ENCODE results near the gene EIF5B. TPM values are rescaled to one million over a fixed set of nuclear protein-coding genes. Genes with fewer than 3 reads are reported as not detected.
"Not testable (repeated sequence)": the region's sequence is repeated elsewhere in the genome, so short reads cannot be mapped to it uniquely, and the experiment has no call there.

The EIF5B gene, protein sequence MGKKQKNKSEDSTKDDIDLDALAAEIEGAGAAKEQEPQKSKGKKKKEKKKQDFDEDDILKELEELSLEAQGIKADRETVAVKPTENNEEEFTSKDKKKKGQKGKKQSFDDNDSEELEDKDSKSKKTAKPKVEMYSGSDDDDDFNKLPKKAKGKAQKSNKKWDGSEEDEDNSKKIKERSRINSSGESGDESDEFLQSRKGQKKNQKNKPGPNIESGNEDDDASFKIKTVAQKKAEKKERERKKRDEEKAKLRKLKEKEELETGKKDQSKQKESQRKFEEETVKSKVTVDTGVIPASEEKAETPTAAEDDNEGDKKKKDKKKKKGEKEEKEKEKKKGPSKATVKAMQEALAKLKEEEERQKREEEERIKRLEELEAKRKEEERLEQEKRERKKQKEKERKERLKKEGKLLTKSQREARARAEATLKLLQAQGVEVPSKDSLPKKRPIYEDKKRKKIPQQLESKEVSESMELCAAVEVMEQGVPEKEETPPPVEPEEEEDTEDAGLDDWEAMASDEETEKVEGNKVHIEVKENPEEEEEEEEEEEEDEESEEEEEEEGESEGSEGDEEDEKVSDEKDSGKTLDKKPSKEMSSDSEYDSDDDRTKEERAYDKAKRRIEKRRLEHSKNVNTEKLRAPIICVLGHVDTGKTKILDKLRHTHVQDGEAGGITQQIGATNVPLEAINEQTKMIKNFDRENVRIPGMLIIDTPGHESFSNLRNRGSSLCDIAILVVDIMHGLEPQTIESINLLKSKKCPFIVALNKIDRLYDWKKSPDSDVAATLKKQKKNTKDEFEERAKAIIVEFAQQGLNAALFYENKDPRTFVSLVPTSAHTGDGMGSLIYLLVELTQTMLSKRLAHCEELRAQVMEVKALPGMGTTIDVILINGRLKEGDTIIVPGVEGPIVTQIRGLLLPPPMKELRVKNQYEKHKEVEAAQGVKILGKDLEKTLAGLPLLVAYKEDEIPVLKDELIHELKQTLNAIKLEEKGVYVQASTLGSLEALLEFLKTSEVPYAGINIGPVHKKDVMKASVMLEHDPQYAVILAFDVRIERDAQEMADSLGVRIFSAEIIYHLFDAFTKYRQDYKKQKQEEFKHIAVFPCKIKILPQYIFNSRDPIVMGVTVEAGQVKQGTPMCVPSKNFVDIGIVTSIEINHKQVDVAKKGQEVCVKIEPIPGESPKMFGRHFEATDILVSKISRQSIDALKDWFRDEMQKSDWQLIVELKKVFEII
- total RNA-seq: 10 to 100 TPM; 44.3 to 49.0 TPM

DNA sequence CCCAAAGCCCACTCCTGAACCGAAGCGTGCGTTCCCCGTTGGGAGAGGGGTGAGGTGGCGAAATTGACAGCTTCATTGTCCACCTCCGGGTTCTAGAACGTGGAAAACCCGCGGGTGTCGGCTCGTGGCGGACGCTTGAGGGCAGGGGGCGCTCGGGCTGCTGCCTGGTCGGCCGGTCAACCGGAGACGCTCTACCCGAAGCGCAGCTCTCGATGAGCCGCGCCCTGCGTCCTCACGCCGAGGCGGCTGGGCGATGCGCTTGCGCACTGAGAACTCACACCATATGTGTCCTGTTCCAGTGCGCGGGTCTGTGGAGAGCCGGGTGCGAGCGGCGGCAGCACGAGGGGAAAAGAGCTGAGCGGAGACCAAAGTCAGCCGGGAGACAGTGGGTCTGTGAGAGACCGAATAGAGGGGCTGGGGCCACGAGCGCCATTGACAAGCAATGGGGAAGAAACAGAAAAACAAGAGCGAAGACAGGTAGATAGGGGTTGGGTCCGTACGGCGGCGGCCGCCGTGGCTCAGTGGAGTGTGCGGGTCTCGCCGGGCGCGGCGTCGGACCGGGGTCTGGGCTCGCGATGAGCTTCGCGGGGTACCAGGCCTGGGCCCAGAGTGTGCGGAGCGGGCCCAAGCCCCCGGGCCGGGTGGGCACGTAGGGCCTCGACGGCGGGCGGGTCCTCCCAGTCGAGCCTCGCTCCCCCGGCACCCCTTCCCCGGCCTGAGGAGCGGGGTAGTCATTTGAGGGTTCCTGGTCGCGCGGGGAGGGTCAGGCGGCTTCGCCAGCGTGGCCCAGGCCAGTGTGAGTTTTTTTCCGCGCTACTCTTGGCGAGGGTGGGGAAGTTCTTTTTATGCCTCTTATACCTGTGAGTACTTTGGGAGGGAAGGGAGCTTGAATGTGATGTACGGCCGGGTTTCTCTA, at the start of gene EIF5B:
EIF5B (plus strand) TSS at position 277 of the 916 bp plus-strand sequence; CDS start at position 443, 166 bp downstream.
- no peak within 1 kb of the TSS for H3K4me3 Mint-ChIP-seq
- H3K4me1 Mint-ChIP-seq (ENCODE audit: low read depth): peaks cover 61% of the 10 kb centered on the region
- peak; percentile 80 to 82 for ATAC-seq (replicated peaks in 1 of 2)
- H3K27me3 Mint-ChIP-seq (ENCODE audit: low read depth): no peaks in the 10 kb centered on the region
- H3K27ac Mint-ChIP-seq: no peak within 1 kb of the TSS
- H3K9me3 Mint-ChIP-seq: no peaks in the 10 kb centered on the region
- H3K36me3 Mint-ChIP-seq (ENCODE audit: insufficient read depth in 2 of 2): peaks cover 1 to 5% of the 10 kb centered on the region in 2 donors
- DNase-seq: peak; percentile 97

DNA sequence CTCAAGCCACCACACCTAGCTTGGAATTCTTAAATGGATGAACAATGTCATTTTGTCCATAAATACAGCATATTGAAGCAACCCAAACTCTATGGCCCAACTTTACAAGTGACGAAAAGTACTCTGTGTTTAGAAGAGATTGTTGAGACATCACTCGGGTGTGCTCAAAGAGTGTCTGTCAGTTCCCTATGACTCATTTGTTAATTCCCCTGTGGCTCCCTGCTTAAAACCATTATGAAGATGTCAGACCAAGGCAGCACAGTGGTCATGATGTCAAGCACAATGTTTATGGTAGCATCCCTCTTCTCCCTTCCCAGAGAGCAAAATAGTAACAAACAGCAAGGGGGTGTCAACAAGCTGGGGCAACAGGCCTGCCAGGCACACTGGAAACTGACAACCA, 39.2 kb upstream of the EIF5B start:
- no peaks in the 10 kb centered on the region for H3K27me3 Mint-ChIP-seq (ENCODE audit: low read depth)
- no peaks in the 10 kb centered on the region for H3K4me1 Mint-ChIP-seq (ENCODE audit: low read depth)
- no peak for ATAC-seq (replicated peaks in 1 of 2)
- peaks cover 1 to 5% of the 10 kb centered on the region in 2 donors for H3K36me3 Mint-ChIP-seq (ENCODE audit: insufficient read depth in 2 of 2)
- H3K27ac Mint-ChIP-seq: no peak overlapping the region
- no peak for DNase-seq
- peaks cover 0 to 1% of the 10 kb centered on the region in 2 donors for H3K9me3 Mint-ChIP-seq
- no peak overlapping the region for H3K4me3 Mint-ChIP-seq

DNA sequence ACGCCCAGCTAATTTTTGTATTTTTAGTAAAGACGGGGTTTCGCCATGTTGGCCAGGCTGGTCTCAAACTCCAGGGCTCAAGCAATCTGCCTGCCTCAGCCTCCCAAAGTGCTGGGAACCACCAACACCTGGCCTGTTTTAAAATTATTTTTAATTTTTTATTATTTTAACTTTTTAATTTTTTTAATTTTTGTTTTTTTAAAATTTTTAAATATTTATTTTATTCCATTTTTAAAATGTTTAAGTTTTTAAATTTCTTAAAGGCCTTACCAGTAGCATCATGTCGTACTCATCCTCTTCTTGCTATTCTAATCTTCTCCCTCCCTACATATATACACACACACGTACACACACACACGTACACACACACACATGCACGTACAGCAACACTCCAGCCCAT, 37.6 kb upstream of the EIF5B start:
- no peak for DNase-seq
- no peak for ATAC-seq (replicated peaks in 1 of 2)
- no peaks in the 10 kb centered on the region for H3K4me1 Mint-ChIP-seq (ENCODE audit: low read depth)
- no peak overlapping the region for H3K4me3 Mint-ChIP-seq
- no peak overlapping the region for H3K27ac Mint-ChIP-seq
- peaks cover 1 to 5% of the 10 kb centered on the region in 2 donors for H3K36me3 Mint-ChIP-seq (ENCODE audit: insufficient read depth in 2 of 2)
- no peaks in the 10 kb centered on the region for H3K27me3 Mint-ChIP-seq (ENCODE audit: low read depth)
- peaks cover 0 to 1% of the 10 kb centered on the region in 2 donors for H3K9me3 Mint-ChIP-seq

DNA sequence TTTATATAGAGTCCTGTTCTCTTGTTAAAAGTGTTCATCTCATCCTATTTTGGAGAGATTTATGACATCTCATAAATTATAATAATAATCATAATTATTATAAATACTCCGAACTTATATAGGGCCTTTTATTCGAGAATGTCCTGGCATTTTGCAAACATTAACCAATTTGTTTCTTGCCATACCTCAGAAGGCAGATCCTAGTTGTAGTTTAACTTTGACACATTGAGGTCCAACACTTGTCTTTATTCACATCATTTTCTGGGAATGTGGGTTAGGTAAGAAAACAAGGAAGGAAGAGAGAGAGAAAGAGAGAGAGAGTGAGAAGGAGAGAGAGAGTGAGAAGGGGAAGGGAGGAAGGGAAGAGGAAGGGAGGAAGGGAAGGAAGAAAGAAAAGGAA, 36.1 kb upstream of the EIF5B start, which contains the start of gene LYG1:
LYG1 (minus strand) TSS at position 101 of the 400 bp plus-strand sequence. CDS start 5,527 bp downstream, outside the sequence.
- H3K36me3 Mint-ChIP-seq (ENCODE audit: insufficient read depth in 2 of 2): not testable (repeated sequence)

DNA sequence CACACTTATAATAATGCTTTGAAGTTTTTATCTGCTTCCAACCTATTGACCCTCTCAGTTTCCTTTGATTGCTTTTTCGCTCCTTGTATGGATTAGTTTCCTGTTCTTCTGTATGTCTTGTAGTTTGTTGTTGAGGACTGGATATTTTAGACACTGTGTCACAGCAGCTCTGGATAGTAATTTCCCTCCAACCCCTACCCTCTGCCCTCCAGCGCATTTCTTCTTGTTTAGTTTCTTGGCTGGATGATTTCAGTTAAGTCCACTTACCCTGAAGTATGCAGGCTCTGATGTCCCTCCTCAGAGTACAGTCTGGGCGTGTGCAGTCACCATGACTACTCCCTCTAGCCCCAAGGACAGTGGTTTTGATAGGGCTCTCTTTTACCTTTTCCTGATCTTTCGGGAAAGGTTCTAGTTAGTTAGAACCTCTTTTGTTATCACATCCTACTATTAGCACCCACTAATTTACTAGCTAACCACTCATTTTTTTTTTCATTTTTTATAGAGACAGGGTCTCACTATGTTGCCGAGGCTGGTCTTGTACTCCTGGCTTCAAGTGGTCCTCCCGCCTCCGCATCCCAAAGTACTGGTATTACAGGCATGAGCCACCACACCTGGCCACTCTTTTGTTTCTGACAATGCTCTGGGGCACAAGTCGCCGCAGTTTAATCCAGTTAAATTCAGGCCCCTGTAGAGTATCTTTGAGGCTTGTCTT, 19.9 kb upstream of the EIF5B start:
- Mint-ChIP-seq H3K9me3 (peaks cover 0 to 3% of the 10 kb centered on the region in 2 donors), H3K4me1 (ENCODE audit: low read depth) (no peaks in the 10 kb centered on the region), H3K27ac (no peak overlapping the region), H3K36me3 (ENCODE audit: insufficient read depth in 2 of 2) (peaks cover 6 to 28% of the 10 kb centered on the region in 2 donors), H3K27me3 (ENCODE audit: low read depth) (no peaks in the 10 kb centered on the region), H3K4me3 (no peak overlapping the region)
- ATAC-seq (replicated peaks in 1 of 2) (no peak), DNase-seq (no peak)

More for the DNA sequence above, 36.1 kb upstream of the EIF5B start, which contains the start of gene LYG1:
- H3K27ac Mint-ChIP-seq; ATAC-seq (replicated peaks in 1 of 2); H3K27me3 Mint-ChIP-seq (ENCODE audit: low read depth); DNase-seq; H3K9me3 Mint-ChIP-seq; H3K4me3 Mint-ChIP-seq; H3K4me1 Mint-ChIP-seq (ENCODE audit: low read depth): not testable (repeated sequence)

DNA sequence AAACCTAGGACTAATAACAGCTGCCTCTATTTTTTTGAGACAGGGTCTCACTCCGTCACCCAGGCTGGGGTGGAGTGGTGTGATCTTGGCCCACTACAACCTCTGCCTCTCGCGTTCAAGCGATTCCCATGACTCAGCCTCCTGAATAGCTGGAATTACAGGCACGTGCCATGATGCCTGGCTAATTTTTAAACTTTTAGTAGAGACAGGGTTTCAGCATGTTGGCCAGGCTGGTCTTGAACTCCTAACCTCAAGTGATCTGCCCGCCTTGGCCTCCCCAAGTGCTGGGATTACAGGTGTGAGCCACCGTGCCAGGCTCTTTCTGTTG, 19.4 kb upstream of the EIF5B start:
- H3K27ac Mint-ChIP-seq; DNase-seq; H3K4me3 Mint-ChIP-seq; H3K4me1 Mint-ChIP-seq (ENCODE audit: low read depth); H3K27me3 Mint-ChIP-seq (ENCODE audit: low read depth); ATAC-seq (replicated peaks in 1 of 2); H3K9me3 Mint-ChIP-seq: not testable (repeated sequence)
- peaks cover 7 to 28% of the 10 kb centered on the region in 2 donors for H3K36me3 Mint-ChIP-seq (ENCODE audit: insufficient read depth in 2 of 2)

DNA sequence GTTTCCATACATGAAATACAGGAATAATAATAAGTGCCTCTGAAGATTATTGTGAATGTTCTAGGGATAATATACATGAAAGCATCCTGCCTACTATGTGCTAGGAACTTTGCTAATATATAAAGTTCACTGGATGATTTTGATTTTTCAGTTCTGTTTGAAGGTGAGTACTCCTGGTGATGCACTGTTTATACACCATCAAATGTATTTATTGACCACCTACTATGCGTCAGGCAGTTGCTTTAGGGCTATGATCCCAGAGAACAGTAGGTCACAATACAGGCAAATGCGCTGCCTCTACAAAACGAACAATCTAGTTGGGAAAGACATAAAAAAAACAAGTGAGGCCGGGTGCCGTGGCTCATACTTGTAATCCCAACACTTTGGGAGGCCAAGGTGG, 11.8 kb upstream of the EIF5B start:
- H3K4me1 Mint-ChIP-seq (ENCODE audit: low read depth): no peaks in the 10 kb centered on the region
- no peaks in the 10 kb centered on the region for H3K9me3 Mint-ChIP-seq
- no peak overlapping the region for H3K4me3 Mint-ChIP-seq
- no peak for ATAC-seq (replicated peaks in 1 of 2)
- no peaks in the 10 kb centered on the region for H3K27me3 Mint-ChIP-seq (ENCODE audit: low read depth)
- peaks cover 7 to 24% of the 10 kb centered on the region in 2 donors for H3K36me3 Mint-ChIP-seq (ENCODE audit: insufficient read depth in 2 of 2)
- no peak for DNase-seq
- no peak overlapping the region for H3K27ac Mint-ChIP-seq

DNA sequence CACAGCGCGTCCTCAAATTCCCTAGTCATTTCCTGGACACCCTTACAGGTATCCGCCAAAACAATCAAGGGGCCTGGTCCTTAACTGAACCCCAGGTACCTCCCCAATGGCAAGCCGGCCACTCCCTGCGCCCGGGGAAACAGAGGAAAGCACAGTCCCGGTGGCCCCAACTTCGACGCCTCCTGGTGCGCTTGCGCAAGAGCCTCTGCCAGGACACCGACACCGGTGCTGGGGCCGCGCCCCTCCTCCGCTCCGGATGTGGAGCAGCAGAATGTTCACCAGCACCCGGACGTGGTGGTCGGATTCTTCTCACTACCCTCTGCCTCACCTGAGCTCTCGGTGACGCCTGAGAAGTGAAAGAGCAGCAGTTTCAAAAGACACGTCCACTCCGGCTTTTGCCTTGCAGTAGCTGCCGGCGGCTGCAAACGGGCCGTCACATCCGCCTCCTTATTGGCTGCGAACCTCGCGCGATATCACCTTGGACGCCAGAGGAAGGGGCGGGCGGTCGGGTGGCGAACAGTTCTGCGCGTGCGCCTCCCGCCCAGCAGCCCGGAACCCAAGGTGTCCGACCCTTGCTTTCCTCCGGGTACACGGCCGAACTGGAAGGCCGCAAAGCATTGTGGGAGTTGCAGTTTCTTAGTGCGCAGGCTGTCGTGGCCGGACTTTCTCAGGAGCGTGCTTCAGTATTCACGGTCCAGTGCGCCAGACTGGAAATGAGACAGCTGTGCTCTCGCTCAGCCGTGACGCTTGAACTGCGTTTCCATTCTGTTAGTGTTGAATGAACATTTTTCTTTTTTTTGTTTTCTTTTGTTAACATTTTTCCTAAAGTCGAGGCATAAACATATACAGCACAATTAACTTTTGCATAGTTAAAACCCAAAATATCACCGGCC, 1.0 kb upstream of the EIF5B start, which contains the start of gene TXNDC9:
TXNDC9 (minus strand) TSS at position 423 of the 893 bp plus-strand sequence. CDS start 3,123 bp downstream, outside the sequence.
- Mint-ChIP-seq H3K36me3 (ENCODE audit: insufficient read depth in 2 of 2) (peaks cover 1 to 9% of the 10 kb centered on the region in 2 donors), H3K4me1 (ENCODE audit: low read depth) (peaks cover 49% of the 10 kb centered on the region), H3K27me3 (ENCODE audit: low read depth) (no peaks in the 10 kb centered on the region), H3K9me3 (no peaks in the 10 kb centered on the region), H3K4me3 (no peak within 1 kb of the TSS), H3K27ac (no peak within 1 kb of the TSS)
- peak; percentile 81 to 83 for ATAC-seq (replicated peaks in 1 of 2)
- DNase-seq: peak; percentile 98 to 99

DNA sequence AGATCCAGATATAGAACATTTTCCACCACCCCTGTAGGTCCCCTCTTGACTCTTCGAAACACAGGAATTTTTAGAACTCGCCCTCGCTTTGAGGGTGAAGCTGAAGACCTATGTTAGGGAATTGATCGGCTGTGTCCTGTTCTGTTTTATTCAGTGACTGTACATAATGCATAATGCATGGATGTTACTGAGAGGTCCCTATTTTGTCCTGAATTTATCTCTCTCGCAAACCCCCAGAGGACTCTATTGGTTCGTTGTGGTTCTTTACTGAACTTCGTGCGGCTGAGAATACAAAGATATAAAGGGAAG, 431 bp upstream of the EIF5B start:
- H3K36me3 Mint-ChIP-seq (ENCODE audit: insufficient read depth in 2 of 2): peaks cover 1 to 7% of the 10 kb centered on the region in 2 donors
- no peak overlapping the region for H3K4me3 Mint-ChIP-seq
- H3K27ac Mint-ChIP-seq: no peak overlapping the region
- H3K4me1 Mint-ChIP-seq (ENCODE audit: low read depth): peaks cover 55% of the 10 kb centered on the region
- H3K9me3 Mint-ChIP-seq: no peaks in the 10 kb centered on the region
- ATAC-seq (replicated peaks in 1 of 2) (peak; percentile 4 to 19), DNase-seq (no peak)
- no peaks in the 10 kb centered on the region for H3K27me3 Mint-ChIP-seq (ENCODE audit: low read depth)

DNA sequence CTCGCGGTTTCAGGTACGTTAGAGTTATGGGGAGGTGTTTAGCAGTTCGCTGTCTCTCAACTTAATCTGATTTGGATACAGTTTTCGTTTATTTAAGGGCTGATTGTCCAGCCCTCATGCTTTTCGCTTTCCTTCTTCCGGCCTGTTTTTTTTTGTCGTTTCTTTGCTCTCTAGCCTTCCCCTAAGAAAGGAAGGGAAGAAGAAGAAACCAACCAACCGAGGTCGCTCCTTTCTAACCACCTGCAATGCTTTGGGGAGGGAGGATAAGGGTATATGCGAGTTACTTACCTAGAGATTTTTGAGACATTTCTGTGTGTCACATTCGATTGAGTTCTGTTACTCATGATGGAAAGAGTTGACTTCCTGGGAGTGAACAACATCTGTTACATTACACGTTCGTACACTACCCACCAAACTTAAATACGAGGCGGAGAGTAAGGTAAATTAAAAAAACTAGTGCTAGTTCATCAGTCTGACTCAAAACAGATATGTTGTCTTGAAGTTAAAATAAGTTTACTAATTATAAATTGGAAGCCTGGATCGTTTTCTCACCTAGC, 918 bp downstream of the EIF5B start:
- no peaks in the 10 kb centered on the region for H3K9me3 Mint-ChIP-seq
- ATAC-seq (replicated peaks in 1 of 2) (no peak), DNase-seq (peak; percentile 5 to 16)
- no peaks in the 10 kb centered on the region for H3K27me3 Mint-ChIP-seq (ENCODE audit: low read depth)
- H3K27ac Mint-ChIP-seq: no peak overlapping the region
- H3K4me1 Mint-ChIP-seq (ENCODE audit: low read depth): peaks cover 65% of the 10 kb centered on the region
- no peak overlapping the region for H3K4me3 Mint-ChIP-seq
- H3K36me3 Mint-ChIP-seq (ENCODE audit: insufficient read depth in 2 of 2): peaks cover 0 to 8% of the 10 kb centered on the region in 2 donors

All from activated T-cell treated with anti-CD3 and anti-CD28 coated beads, Interleukin-2, amount 50 U/mL, for 72 hours (primary cell).